Right ventricle myocardium superior (tissue), 1 donor: ENCODE results near the gene NALF2. TPM values are rescaled to one million over a fixed set of nuclear protein-coding genes. Genes with fewer than 3 reads are reported as not detected.

Source experiments
- ATAC-seq: fragments of 200-7000 bp; cut with Tn5 transposase; one replicate; pipeline ENCODE4 v1.9.1; 2020; ENCODE audit warnings: mild to moderate bottlenecking; ENCODE audit not compliant: poor library complexity
- DNase-seq: peaks from one replicate; pipeline ENCODE4 v3.0.0-alpha.2; 2020
- intact Hi-C: fragments of 100-400 bp; cut with DNase I; formaldehyde crosslinking; loops from one replicate; pipeline ENCODE4 v1.11.2; 2022
- total RNA-seq: library from RNA; stranded (reverse); fragmentation: NEBNext Ultra II Directional; extraction: Animal tissue kit (Norgen Biotek cat#: 25700); gene quantifications from one replicate; pipeline ENCODE4 v1.2.1, GENCODE V29; 2021
- donor health status: DM: no; HTN: yes; CAD: no; lungs with severe emphysema.

Gene NALF2
- total RNA-seq, 1 donor from 2014 or later, result 46.3 TPM

DNA sequence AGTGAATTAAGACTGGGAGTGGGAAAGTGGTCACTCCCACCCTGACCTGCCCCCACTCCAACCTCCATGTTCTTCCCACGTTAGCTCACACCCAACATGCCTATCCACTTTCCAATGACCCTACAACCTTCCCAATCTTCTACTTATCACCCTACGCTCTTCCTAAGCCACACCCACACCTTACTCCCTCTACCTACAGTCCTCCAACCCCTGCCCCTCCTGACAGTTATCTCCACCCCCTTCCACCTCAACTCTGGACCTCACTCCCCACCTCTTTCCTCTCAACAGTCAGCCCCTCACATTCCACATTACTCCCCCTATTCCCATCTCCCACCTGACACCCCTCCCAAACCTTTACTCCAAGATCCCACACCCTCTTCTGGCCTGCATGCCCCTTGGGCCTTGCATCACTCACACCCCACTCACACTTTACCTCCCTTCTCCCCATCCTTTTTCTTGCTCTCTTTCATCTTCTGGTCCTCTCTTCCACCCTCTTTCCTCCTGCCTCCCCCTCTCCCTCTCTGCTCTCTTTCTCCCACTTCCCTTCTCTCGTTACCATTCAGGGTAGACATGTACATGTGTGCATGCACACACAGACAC, 6.9 kb downstream of the NALF2 start:
- intact Hi-C loops, result no loop called here
- no peak for ATAC-seq
- no peak for DNase-seq

DNA sequence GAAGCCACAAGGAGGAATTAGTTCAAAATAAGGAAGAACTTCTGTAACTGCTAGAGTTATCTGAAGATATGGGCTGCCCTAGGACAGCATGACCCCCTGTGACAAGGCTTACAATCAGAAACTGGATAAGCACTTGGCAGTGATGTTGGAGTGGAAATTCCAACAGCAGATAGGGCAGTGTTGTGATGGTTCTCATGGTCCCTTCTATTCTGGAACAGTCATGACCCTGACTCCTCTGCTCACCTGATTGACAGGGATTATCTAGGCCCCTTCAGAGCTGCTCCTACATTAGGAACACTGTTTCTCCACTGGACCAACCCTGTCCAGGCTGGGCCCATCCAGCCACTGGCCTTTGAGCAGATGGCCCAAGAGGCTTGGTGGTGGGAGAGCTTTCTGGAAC, 17.9 kb downstream of the NALF2 start:
- no peak for DNase-seq
- ATAC-seq, result peak; percentile 65
- intact Hi-C loops, result no loop called here

- intact Hi-C loops, result no loop called here
- peak; percentile 56 for ATAC-seq
- DNase-seq, result no peak
These were observed 19.2 kb downstream of the NALF2 start for GRCh38 chrX:69523314-69523713.

DNA sequence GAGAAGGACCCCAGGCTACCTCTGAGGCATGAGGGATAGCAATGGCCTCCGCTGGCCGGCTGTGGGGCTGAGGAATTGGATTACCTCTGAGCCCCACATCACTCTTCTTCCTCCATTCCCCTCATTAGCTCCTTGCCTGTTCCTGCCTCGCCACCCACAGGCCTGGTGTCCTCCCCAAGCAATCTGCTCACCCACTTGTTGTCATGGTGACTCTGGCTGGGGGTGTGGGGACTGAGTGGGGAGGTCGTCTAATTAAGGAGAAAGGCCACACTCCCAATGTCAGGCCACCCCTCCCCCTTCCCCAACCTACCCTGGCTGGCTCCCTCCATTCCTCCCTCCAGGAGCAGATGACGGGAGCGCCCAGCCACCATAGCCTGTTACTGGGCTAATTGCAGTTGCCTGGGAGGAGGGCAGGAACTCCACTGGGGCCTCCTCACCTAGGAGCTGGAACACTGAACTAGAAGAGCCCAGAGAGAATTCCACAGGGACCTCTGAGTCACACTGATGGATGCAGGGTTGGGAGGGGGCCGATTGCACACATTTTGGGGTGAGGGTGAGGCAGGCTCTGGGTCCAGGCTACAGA, 20.7 kb downstream of the NALF2 start:
- ATAC-seq (no peak), DNase-seq (no peak)
- intact Hi-C loops, result no loop called here

DNA sequence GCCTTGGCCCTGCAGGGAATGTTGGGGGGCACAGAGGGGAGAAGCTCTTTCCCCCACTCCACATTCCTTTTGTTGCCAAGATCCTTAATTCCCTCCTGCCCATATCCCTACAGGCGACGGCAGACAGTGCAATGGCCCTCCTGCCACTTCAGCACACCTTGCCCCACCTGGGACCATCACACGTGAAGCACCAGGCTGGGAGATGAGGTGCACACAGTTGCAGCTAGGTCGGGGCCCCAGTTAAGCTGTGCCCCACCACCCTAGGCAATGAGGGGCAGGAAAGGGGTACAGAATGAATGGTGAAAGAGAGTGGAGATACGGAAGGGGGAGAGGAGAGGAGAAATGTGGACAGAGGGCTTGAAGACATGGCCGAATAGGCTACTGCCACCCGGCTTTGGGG, 26.2 kb downstream of the NALF2 start:
- ATAC-seq (no peak), DNase-seq (no peak)
- intact Hi-C loops, result loop anchor here (10.0 kb wide), 1 partner anchor 504 kb away; no protein-coding TSS in a partner anchor

GRCh38 chrX:69531031-69531755, 27.1 kb downstream of the NALF2 start:
- no peak for DNase-seq
- ATAC-seq, result no peak
- intact Hi-C loops, result loop anchor here (10.0 kb wide), 1 partner anchor 504 kb away; no protein-coding TSS in a partner anchor

DNA sequence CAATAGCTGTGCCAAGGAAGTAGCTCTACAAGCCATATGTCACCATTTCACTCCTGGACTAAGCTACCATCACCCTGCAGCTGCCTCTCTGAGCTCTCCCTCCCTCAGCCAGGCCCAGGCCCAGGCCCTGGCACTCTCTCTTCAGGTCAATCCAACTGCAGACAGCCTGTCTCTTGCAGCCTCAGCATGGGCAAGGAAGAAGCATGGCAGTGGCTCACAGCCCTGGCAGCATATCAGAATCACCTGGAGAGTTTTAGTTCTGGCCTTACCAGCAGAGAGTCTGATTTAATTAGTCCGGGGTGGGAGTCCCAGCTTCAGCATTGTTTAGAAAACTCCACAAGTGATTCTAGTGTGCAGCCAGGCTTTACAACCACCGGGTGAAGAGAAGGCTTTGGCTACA, 31.5 kb downstream of the NALF2 start:
- DNase-seq (no peak), ATAC-seq (no peak)
- intact Hi-C loops, result loop anchor here (5.0 to 10.0 kb wide), 3 partner anchors 82 to 562 kb away; partner anchors contain the start of gene EDA

DNA sequence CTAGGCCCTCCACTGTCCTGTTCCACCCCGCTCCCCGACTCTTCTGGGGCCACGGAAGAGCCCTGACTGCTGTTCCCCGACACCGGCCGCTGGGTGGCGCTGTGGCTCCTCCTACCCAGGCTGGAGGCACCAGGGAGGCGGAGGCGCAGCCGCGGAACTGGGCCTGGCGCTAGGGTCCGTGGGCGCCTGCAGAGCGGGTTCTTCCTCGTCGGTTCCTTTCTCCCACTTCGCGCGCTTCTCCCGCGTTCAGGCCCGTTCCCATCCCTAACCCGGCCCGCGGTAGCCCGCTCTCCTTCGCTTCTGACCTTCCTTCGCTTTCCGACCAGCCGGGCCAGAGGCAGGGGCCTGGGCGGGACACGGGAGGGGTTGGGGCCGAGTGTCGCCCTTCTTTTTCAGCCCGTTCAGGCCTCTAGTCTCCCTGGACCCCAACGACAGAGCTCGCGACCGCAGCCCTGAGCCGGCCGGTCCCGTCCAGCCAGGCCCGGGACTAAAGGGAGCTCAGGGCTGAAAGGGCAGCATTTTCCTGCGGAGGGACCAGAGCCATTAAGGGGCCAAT, 34.3 kb downstream of the NALF2 start:
- ATAC-seq (peak; percentile 99), DNase-seq (peak; percentile 83)
- intact Hi-C loops, result loop anchor here (5.0 to 10.0 kb wide), 3 partner anchors 79 to 559 kb away; partner anchors contain the start of gene EDA

GRCh38 chrX:69539437-69539836, 35.3 kb downstream of the NALF2 start:
- intact Hi-C loops, result loop anchor here (5.0 to 10.0 kb wide), 3 partner anchors 78 to 558 kb away; partner anchors contain the start of gene EDA
- no peak for DNase-seq
- no peak for ATAC-seq

GRCh38 chrX:69541956-69542355, 37.8 kb downstream of the NALF2 start:
- DNase-seq (no peak), ATAC-seq (no peak)
- intact Hi-C loops, result no loop called here

- intact Hi-C loops, result no loop called here
- ATAC-seq (no peak), DNase-seq (no peak)
These were observed 39.4 kb downstream of the NALF2 start for GRCh38 chrX:69543572-69543971.

GRCh38 chrX:69546417-69546816, 42.3 kb downstream of the NALF2 start:
- ATAC-seq (no peak), DNase-seq (no peak)
- intact Hi-C loops, result no loop called here

DNA sequence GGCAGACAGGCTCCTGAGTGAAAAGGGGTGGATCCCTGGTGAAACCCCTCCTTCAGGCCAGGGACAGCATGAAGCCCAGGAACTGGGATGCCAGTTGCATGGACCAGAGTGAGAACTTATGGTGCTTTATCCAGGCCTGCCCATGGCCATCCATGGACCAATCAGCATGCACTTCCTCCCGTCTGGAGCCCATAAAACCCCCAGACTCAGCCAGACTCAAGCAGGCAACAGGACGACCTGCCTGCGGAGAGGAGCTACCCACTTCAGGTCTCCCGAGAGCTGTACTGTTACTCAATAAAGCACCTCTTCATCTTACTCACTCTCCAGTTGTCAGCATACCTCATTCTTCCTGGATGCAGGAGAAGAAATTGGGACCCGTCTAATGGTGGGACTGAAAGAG, 42.9 kb downstream of the NALF2 start:
- ATAC-seq (no peak), DNase-seq (no peak)
- intact Hi-C loops, result no loop called here

GRCh38 chrX:69551421-69552009, 47.4 kb downstream of the NALF2 start:
- DNase-seq (no peak), ATAC-seq (no peak)
- intact Hi-C loops, result no loop called here

DNA sequence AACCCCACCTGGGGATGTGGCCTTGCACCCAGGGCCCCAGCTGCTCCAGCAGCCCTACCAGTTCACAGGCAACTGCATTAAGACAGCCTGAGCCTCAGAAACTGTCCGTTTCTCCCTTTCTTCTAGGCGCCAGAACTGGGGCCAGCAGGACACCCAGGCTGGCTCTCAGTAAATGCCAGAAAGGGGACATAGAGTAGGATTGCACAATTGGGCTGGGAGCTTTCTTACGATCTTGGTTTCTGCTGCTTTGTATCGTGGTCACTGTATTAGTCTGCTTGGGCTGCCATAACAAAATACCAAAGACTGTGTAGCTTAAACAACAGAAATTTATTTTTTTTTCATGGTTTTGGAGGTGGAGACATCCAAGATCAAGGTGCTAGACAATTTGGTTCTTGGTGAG, 48.4 kb downstream of the NALF2 start:
- DNase-seq, result no peak
- intact Hi-C loops, result no loop called here
- no peak for ATAC-seq
